Small intestine (tissue), 7 donors: ENCODE results near the gene MLYCD. TPM values are rescaled to one million over a fixed set of nuclear protein-coding genes. Genes with fewer than 3 reads are reported as not detected.

Experiments
- DNase-seq, 2 donors: peaks; one replicate each; pipeline versions ENCODE4 v3.0.0 to v3.0.0-alpha.2; 2013
- FAIRE-seq: peaks from 2 replicates; lab custom pipeline; 2012; peaks lifted over from hg19 to GRCh38; lab: Jason Lieb, UNC
- H3K27ac ChIP-seq, 3 donors: one replicate each; pipeline ENCODE4 v1.5.1; 2013; ENCODE audit warnings: low read length in 2 of 3, mild to moderate bottlenecking in 2 of 3, control low read depth in 1 of 3, inconsistent platforms in 1 of 3, low read depth in 1 of 3, moderate library complexity in 1 of 3
- H3K27me3 ChIP-seq, 3 donors: one replicate each; pipeline ENCODE4 v1.6.1; 2013; ENCODE audit warnings: low read length in 3 of 3, inconsistent platforms in 1 of 3; ENCODE audit not compliant: control insufficient read depth in 3 of 3, insufficient read depth in 3 of 3
- H3K36me3 ChIP-seq, 3 donors: one replicate each; pipeline ENCODE4 v1.6.1; 2013; ENCODE audit warnings: low read length in 3 of 3, inconsistent platforms in 1 of 3, low read depth in 1 of 3, mild to moderate bottlenecking in 1 of 3, moderate library complexity in 1 of 3; ENCODE audit not compliant: control insufficient read depth in 3 of 3, insufficient read depth in 2 of 3
- H3K4me1 ChIP-seq, 3 donors: one replicate each; pipeline ENCODE4 v1.6.1; 2013; ENCODE audit warnings: low read length in 2 of 3, inconsistent platforms in 1 of 3, low read depth in 1 of 3, mild to moderate bottlenecking in 1 of 3, moderate library complexity in 1 of 3; ENCODE audit not compliant: control insufficient read depth in 3 of 3, insufficient read depth in 2 of 3
- H3K4me3 ChIP-seq, 3 donors: one replicate each; pipeline ENCODE4 v1.5.1; 2013; ENCODE audit warnings: low read length in 3 of 3, control low read depth in 1 of 3, inconsistent platforms in 1 of 3, low read depth in 1 of 3, mild to moderate bottlenecking in 1 of 3, moderate library complexity in 1 of 3
- H3K9me3 ChIP-seq, 2 donors: one replicate each; pipeline ENCODE4 v1.6.1; 2013; ENCODE audit warnings: low read depth in 1 of 2, low read length in 1 of 2; ENCODE audit not compliant: control insufficient read depth in 2 of 2, insufficient read depth in 1 of 2
- WGBS, 3 donors: extraction: QIAGEN DNeasy Blood & Tissue Kit; methylation state at CpG; one replicate each; pipeline ENCODE4 v1.1.7; 2013; 5-methylcytosine and 5-hydroxymethylcytosine counted together
- polyA plus RNA-seq, 4 donors: library from polyadenylated mRNA; stranded (reverse) in 3 of 4; unstranded in 1 of 4; fragments of 200-250 nt in 3 of 4; fragments of 120-200 nt in 1 of 4; gene quantifications; one replicate each; pipeline versions ENCODE4 v1.2.1 to v1.2.3, GENCODE V29; 2013
- donor health status: healthy with polysubstance abuse.
- donor health status: control.
- donor health status: control.
- donor health status: Bipolar disorder and iron deficiency.
- donor health status: healthy.

MLYCD gene
- polyA plus RNA-seq, 4 donors = 2.2 to 5.3 (median 3.4) TPM

GRCh38 chr16:83929811-83930555 is 31.1 kb downstream of the MLYCD start:
- DNase-seq = no peak
- Histone ChIP-seq H3K36me3 (peaks cover 0 to 11% (median 0%) of the 10 kb centered on the region in 3 donors), H3K4me1 (peaks cover 0 to 8% (median 6%) of the 10 kb centered on the region in 3 donors), H3K27me3 (no peaks in the 10 kb centered on the region), H3K4me3 (no peak overlapping the region), H3K9me3 (no peaks in the 10 kb centered on the region), H3K27ac (no peak overlapping the region)
- FAIRE-seq = no peak
- 78 to 82% (median 80%) methylated on average over 17 of the region's 17 CpGs for WGBS, 3 donors

- Histone ChIP-seq H3K36me3 (peaks cover 0 to 7% (median 0%) of the 10 kb centered on the region in 3 donors), H3K27ac (no peak overlapping the region), H3K4me1 (peaks cover 0 to 8% (median 6%) of the 10 kb centered on the region in 3 donors), H3K27me3 (no peaks in the 10 kb centered on the region), H3K4me3 (no peak overlapping the region), H3K9me3 (no peaks in the 10 kb centered on the region)
- FAIRE-seq (no peak), DNase-seq (no peak)
- WGBS, 3 donors = 77 to 90% (median 80%) methylated on average over 22 of the region's 22 CpGs
Measured at GRCh38 chr16:83930730-83931500, 32.0 kb downstream of the MLYCD start.

DNA sequence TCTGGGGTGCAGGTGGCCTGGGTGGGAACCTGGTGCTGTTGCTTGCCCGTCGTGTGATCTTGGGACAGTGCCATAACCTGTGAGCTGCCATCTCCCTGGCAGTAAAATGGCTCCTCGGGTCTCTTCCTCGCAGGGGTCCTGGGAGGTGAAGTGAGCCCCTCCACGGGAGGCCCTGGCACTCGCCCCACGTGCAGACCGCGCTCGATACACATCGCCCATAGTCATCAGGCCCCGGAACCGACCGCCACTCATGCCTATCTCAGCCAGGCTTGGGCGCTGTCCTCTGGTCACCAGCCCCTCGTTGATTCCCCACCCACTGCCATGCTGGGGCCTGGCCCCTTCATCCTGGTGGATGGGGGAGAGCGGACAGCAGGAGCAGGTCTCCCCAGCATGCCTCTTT is 32.6 kb downstream of the MLYCD start:
- Histone ChIP-seq H3K27ac (no peak overlapping the region), H3K4me1 (peaks cover 0 to 8% (median 6%) of the 10 kb centered on the region in 3 donors), H3K36me3 (peaks cover 0 to 4% (median 0%) of the 10 kb centered on the region in 3 donors), H3K4me3 (no peak overlapping the region), H3K9me3 (no peaks in the 10 kb centered on the region), H3K27me3 (no peaks in the 10 kb centered on the region)
- FAIRE-seq = no peak
- WGBS, 3 donors = 74 to 87% (median 76%) methylated on average over 15 to 17 of the region's 17 CpGs
- DNase-seq = no peak

GRCh38 chr16:83932304-83932703 is 33.4 kb downstream of the MLYCD start:
- H3K4me1 ChIP-seq = peaks cover 0 to 6% (median 3%) of the 10 kb centered on the region in 3 donors
- peaks cover 0 to 4% (median 0%) of the 10 kb centered on the region in 3 donors for H3K36me3 ChIP-seq
- H3K27me3 ChIP-seq = no peaks in the 10 kb centered on the region
- no peaks in the 10 kb centered on the region for H3K9me3 ChIP-seq
- WGBS, 3 donors = 91 to 93% (median 92%) methylated on average over 11 of the region's 11 CpGs
- no peak overlapping the region for H3K27ac ChIP-seq
- DNase-seq (no peak), FAIRE-seq (no peak)
- no peak overlapping the region for H3K4me3 ChIP-seq

DNA sequence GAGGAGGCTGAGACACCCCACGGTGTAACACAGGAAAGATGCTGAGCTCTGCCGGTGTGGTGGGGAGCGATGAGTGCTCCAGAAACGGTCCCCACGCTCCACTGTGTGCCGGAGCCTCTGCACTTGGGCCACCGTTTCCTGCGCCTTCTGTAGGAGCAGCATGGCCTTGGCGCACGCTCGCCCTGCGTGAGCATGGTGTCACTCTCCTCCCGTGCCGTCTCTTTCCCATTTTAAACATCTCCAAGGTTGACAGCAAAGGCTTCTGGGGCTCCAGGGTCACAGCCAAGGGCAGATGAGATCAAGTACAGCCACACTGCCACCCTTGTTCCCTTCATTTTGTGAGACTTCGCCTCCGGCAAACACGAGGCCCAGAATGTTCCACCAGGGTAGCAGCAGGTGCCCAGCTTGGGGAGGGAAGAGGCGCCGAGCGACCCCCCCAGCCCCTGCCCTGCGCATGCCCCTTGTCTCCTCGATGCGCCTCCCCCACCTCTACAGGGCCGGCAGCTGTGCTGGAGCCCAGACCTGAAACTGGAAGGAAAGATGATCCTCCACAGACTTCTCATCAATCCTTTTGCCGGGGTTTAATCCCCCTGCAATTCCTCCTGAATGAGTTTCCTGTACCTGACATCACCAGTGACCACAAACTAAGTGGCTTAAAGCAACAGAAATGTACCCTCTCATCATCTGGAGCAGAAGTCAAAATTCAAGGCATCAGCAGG is 34.2 kb downstream of the MLYCD start:
- no peak overlapping the region for H3K27ac ChIP-seq
- peaks cover 0 to 6% (median 0%) of the 10 kb centered on the region in 3 donors for H3K4me1 ChIP-seq
- H3K9me3 ChIP-seq = no peaks in the 10 kb centered on the region
- no peak for DNase-seq
- 84 to 85% (median 84%) methylated on average over 25 of the region's 25 CpGs for WGBS, 3 donors
- H3K27me3 ChIP-seq = no peaks in the 10 kb centered on the region
- H3K36me3 ChIP-seq = peaks cover 0 to 4% (median 0%) of the 10 kb centered on the region in 3 donors
- no peak overlapping the region for H3K4me3 ChIP-seq
- FAIRE-seq = no peak

GRCh38 chr16:83933885-83934683 is 35.2 kb downstream of the MLYCD start:
- FAIRE-seq (no peak), DNase-seq (no peak)
- Histone ChIP-seq H3K4me3 (no peak overlapping the region), H3K27ac (no peak overlapping the region), H3K27me3 (no peaks in the 10 kb centered on the region), H3K4me1 (no peaks in the 10 kb centered on the region), H3K9me3 (no peaks in the 10 kb centered on the region), H3K36me3 (peaks cover 0 to 4% (median 0%) of the 10 kb centered on the region in 3 donors)
- 82 to 93% (median 87%) methylated on average over 28 of the region's 28 CpGs for WGBS, 3 donors

DNA sequence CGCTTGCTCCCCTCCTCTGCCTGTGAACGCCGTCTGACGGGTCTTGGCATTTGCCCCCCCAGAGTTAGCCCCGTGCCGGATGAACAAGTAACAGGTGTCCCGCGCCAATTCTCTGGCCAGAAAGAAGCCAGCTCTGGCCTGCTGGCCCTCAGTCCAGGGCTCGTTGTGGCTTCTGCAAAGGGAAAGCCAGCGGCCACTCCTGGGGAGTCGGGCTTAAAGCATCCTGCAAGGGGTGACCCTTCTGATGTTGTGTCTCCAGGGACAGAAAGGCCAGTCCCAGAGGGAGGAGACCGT is 35.7 kb downstream of the MLYCD start:
- H3K4me1 ChIP-seq = no peaks in the 10 kb centered on the region
- FAIRE-seq (no peak), DNase-seq (no peak)
- no peaks in the 10 kb centered on the region for H3K9me3 ChIP-seq
- H3K4me3 ChIP-seq = no peak overlapping the region
- peaks cover 0 to 4% (median 0%) of the 10 kb centered on the region in 3 donors for H3K36me3 ChIP-seq
- no peaks in the 10 kb centered on the region for H3K27me3 ChIP-seq
- H3K27ac ChIP-seq = no peak overlapping the region
- WGBS, 3 donors = 69 to 73% (median 69%) methylated on average over 12 of the region's 12 CpGs
